GM12878 (cell line): Measurements from ENCODE around the gene TEX101. TPM values are rescaled to one million over a fixed set of nuclear protein-coding genes. Genes with fewer than 3 reads are reported as not detected.

Experiments used
- ATAC-seq: fragments of 200-7000 bp; cut with Tn5 transposase; 3 replicates; pipeline ENCODE4 v1.9.1; 2020; ENCODE audit warnings: mild to moderate bottlenecking, moderate library complexity
- BruUV-seq: library from RNA; stranded (reverse); fragments of 400-500 nt; replicated peaks from 2 replicates; lab custom pipeline; 2021; lab: Mats Ljungman, UMichigan
- CTCF ChIA-PET: fragments of 300-600 bp; sonication (Branson Sonifier 250); formaldehyde crosslinking; extraction: SDS; loops from one replicate; lab custom pipeline; 2021; ENCODE audit warnings: inconsistent platforms; lab: Yijun Ruan, JAX
- POLR2A ChIA-PET: fragments of 350-600 bp; formaldehyde crosslinking; extraction: SDS; loops from one replicate; lab custom pipeline; 2021; ENCODE audit warnings: inconsistent platforms; lab: Charles Lee
- RAD21 ChIA-PET: fragments of 300-600 bp; sonication (Branson Sonifier 250); formaldehyde crosslinking; loops from one replicate; lab custom pipeline; 2023; ENCODE audit warnings: antibody characterized with exemption; ENCODE audit not compliant: unreplicated experiment; lab: Charles Lee
- SMC1A ChIA-PET: fragments of 300-600 bp; sonication (Branson Sonifier 250); formaldehyde crosslinking; loops from one replicate; lab custom pipeline; 2023; ENCODE audit not compliant: unreplicated experiment, uncharacterized antibody; lab: Charles Lee
- DNase-seq: peaks from one replicate; pipeline ENCODE4 v3.0.0-alpha.2; 2011; ENCODE audit warnings: low read depth, low spot score
- FAIRE-seq: peaks from 3 replicates; lab custom pipeline; 2011; peaks lifted over from hg19 to GRCh38; lab: Jason Lieb, UNC
- H2AFZ ChIP-seq: 2 replicates; pipeline ENCODE4 v1.6.0; 2011; ENCODE audit warnings: low read depth, low read length, control low read depth; ENCODE audit not compliant: control insufficient read depth
- H3K27ac ChIP-seq: 2 replicates; pipeline ENCODE4 v1.5.1; 2011; ENCODE audit warnings: control low read depth; ENCODE audit not compliant: control insufficient read depth, insufficient read depth
- H3K27me3 ChIP-seq, 2 experiments: replicated peaks in 1 of 2; 2 replicates each; pipeline versions ENCODE4 v1.6.0 to v1.6.1; 2011; ENCODE audit warnings: low read length in 1 of 2; ENCODE audit not compliant: control insufficient read depth in 2 of 2, insufficient read depth in 2 of 2
- H3K36me3 ChIP-seq, 2 experiments: 2 replicates each; pipeline ENCODE4 v1.5.1; 2011; ENCODE audit warnings: low read length in 1 of 2; ENCODE audit not compliant: control insufficient read depth in 2 of 2, insufficient read depth in 2 of 2
- H3K4me1 ChIP-seq: 2 replicates; pipeline ENCODE4 v1.6.1; 2011; ENCODE audit warnings: mild to moderate bottlenecking, low read length, moderate library complexity, mixed read lengths; ENCODE audit not compliant: control insufficient read depth, insufficient read depth
- H3K4me2 ChIP-seq: 2 replicates; pipeline ENCODE4 v1.6.0; 2011; ENCODE audit warnings: control low read depth; ENCODE audit not compliant: control insufficient read depth, insufficient read depth
- H3K4me3 ChIP-seq: fragments of 200-600 bp; sonication (generic); 2 replicates; pipeline ENCODE4 v1.5.1; 2016
- H3K79me2 ChIP-seq: 2 replicates; pipeline ENCODE4 v1.6.0; 2011; ENCODE audit warnings: low read length; ENCODE audit not compliant: control insufficient read depth, insufficient read depth
- H3K9ac ChIP-seq: 2 replicates; pipeline ENCODE4 v1.8.0; 2011; ENCODE audit warnings: low read length, control low read depth, mixed read lengths; ENCODE audit not compliant: control insufficient read depth, insufficient read depth
- H3K9me3 ChIP-seq: replicated peaks from 3 replicates; pipeline ENCODE4 v1.5.1; 2011; ENCODE audit warnings: mild to moderate bottlenecking, low read length; ENCODE audit not compliant: control insufficient read depth, insufficient read depth
- H4K20me1 ChIP-seq: 2 replicates; pipeline ENCODE4 v1.6.0; 2011; ENCODE audit not compliant: control insufficient read depth, insufficient read depth
- JUNB ChIP-seq: IDR thresholded peaks from 2 replicates; pipeline ENCODE4 v1.6.1; 2016; ENCODE audit warnings: antibody characterized with exemption, mild to moderate bottlenecking
- NFYB ChIP-seq: IDR thresholded peaks from 2 replicates; pipeline ENCODE4 v1.6.1; 2011; ENCODE audit warnings: low read depth, mild to moderate bottlenecking, low read length, improper control_type of control experiment, moderate library complexity; ENCODE audit not compliant: insufficient read depth
- SPI1 ChIP-seq: IDR thresholded peaks from 2 replicates; pipeline ENCODE4 v1.6.1; 2011; ENCODE audit warnings: low read depth, mild to moderate bottlenecking, low read length, moderate library complexity, borderline replicate concordance; ENCODE audit not compliant: insufficient read depth
- WGBS: methylation state at CpG from one replicate; pipeline ENCODE4 v1.1.6; 2016; ENCODE audit warnings: low lambda C conversion rate; ENCODE audit not compliant: insufficient replicate concordance, insufficient coverage; ENCODE audit errors: missing lambda C conversion rate; 5-methylcytosine and 5-hydroxymethylcytosine counted together
- in situ Hi-C: fragments of 300-500 bp; cut with MboI; formaldehyde crosslinking; loops from 9 replicates; pipeline ENCODE4 v1.14.3; 2018; ENCODE audit warnings: mixed read lengths
- intact Hi-C: fragments of 100-400 bp; cut with micrococcal nuclease; formaldehyde crosslinking; loops from one replicate; pipeline ENCODE4 v1.14.2; 2022; ENCODE audit not compliant: unreplicated experiment
- polyA plus RNA-seq, 11 experiments: library from polyadenylated mRNA; depleted of rRNA in 4 of 11; unstranded in 6 of 11; stranded (reverse) in 5 of 11; fragments of >200 nt; fragmentation: Nextera tagmentation in 4 of 11; fragmentation: Illumina TruSeq in 1 of 11; extraction: Ambion mirVana in 4 of 11; extraction: Trizol in 1 of 11; gene quantifications; 1 replicate in 1 of 11; 2 replicates in 10 of 11; pipeline versions ENCODE4 v1.2.1 to v1.2.3, GENCODE V29; 2011 to 2016; ENCODE audit warnings: inconsistent platforms in 2 of 11, missing spikeins in 2 of 11, low read depth in 1 of 11
- total RNA-seq, 4 experiments: library from RNA; depleted of rRNA in 3 of 4; stranded (reverse); fragments of >200 nt in 3 of 4; fragmentation: Illumina TruSeq in 1 of 4; extraction: Trizol in 1 of 4; gene quantifications; 2 replicates each; pipeline versions ENCODE4 v1.2.1 to v1.2.3, GENCODE V29; 2013 to 2021
- TF ChIP-seq, protein P1 (sequence below): fragments of 150-350 bp; IDR thresholded peaks from 2 replicates; pipeline ENCODE4 v1.6.1; 2016; ENCODE audit warnings: low read depth, low read length
- TF ChIP-seq, protein P2 (sequence below): fragments of 450-650 bp; conservative IDR thresholded peaks from 2 replicates; pipeline ENCODE4 v1.6.1; 2017; ENCODE audit warnings: mild to moderate bottlenecking, moderate library complexity

The TEX101 gene
- total and polyA plus RNA-seq, 10 of the 15 experiments (the other 5 are each of a cell fraction or from before 2014, with no cell fraction given) = not detected

DNA sequence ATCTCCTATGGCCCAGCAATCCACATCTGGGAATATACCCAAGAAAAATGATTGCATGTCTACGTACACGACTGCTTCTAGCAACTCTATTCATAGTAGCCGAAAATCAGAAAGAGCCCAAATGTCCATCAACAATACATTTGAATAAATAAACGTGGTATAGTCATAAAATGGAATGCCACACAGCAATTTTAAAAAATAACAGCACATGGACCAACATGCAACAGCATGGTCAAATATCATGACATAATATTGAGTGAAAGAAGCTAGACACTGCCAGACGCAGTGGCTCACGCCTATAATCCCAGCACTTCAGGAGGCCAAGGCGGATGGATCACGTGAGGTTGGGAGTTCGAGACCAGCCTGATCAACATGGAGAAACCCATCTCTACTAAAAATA lies 16.3 kb downstream of the TEX101 start (continued):
- TF ChIP-seq, protein P1, sequence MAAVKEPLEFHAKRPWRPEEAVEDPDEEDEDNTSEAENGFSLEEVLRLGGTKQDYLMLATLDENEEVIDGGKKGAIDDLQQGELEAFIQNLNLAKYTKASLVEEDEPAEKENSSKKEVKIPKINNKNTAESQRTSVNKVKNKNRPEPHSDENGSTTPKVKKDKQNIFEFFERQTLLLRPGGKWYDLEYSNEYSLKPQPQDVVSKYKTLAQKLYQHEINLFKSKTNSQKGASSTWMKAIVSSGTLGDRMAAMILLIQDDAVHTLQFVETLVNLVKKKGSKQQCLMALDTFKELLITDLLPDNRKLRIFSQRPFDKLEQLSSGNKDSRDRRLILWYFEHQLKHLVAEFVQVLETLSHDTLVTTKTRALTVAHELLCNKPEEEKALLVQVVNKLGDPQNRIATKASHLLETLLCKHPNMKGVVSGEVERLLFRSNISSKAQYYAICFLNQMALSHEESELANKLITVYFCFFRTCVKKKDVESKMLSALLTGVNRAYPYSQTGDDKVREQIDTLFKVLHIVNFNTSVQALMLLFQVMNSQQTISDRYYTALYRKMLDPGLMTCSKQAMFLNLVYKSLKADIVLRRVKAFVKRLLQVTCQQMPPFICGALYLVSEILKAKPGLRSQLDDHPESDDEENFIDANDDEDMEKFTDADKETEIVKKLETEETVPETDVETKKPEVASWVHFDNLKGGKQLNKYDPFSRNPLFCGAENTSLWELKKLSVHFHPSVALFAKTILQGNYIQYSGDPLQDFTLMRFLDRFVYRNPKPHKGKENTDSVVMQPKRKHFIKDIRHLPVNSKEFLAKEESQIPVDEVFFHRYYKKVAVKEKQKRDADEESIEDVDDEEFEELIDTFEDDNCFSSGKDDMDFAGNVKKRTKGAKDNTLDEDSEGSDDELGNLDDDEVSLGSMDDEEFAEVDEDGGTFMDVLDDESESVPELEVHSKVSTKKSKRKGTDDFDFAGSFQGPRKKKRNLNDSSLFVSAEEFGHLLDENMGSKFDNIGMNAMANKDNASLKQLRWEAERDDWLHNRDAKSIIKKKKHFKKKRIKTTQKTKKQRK = no peak

DNA sequence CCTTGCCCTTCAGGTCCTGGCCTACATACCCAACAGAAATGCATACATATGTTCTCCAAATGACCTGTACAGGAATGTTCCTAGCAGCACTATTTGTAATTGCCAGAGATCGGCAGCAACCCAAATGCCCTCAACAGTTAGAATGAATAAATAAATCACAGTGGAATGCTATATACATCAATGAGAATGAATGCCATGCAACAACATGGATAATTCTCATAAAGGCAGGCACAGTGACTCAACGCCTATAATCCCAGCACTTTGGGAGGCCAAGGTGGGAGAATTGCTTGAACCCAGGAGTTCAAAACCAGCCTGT lies 18.6 kb downstream of the TEX101 start:
- SMC1A ChIA-PET = interaction anchor here (1.2 kb wide), 1 partner anchor 162 kb away, joined by 6 read pairs; the partner anchor contains the start of genes IRGQ and ZNF576
- RAD21 ChIA-PET = interaction anchor here (1.4 to 2.1 kb wide), 3 partner anchors 14 to 161 kb away, joined by 5 to 15 read pairs (median 8); no protein-coding TSS in a partner anchor
- Histone ChIP-seq H3K4me2 (no peak overlapping the region), H3K36me3 (no peaks in the 10 kb centered on the region), H3K27ac (no peak overlapping the region), H3K27me3 (no peaks in the 10 kb centered on the region), H3K4me3 (no peak overlapping the region), H3K9ac (no peak overlapping the region), H4K20me1 (no peaks in the 10 kb centered on the region), H3K79me2 (no peaks in the 10 kb centered on the region), H3K4me1 (no peaks in the 10 kb centered on the region), H3K9me3 (no peaks in the 10 kb centered on the region), H2AFZ (no peak overlapping the region)
- intact Hi-C loops = no loop called here
- in situ Hi-C loops = no loop called here
- no peak for FAIRE-seq
- TF ChIP-seq, protein P2, sequence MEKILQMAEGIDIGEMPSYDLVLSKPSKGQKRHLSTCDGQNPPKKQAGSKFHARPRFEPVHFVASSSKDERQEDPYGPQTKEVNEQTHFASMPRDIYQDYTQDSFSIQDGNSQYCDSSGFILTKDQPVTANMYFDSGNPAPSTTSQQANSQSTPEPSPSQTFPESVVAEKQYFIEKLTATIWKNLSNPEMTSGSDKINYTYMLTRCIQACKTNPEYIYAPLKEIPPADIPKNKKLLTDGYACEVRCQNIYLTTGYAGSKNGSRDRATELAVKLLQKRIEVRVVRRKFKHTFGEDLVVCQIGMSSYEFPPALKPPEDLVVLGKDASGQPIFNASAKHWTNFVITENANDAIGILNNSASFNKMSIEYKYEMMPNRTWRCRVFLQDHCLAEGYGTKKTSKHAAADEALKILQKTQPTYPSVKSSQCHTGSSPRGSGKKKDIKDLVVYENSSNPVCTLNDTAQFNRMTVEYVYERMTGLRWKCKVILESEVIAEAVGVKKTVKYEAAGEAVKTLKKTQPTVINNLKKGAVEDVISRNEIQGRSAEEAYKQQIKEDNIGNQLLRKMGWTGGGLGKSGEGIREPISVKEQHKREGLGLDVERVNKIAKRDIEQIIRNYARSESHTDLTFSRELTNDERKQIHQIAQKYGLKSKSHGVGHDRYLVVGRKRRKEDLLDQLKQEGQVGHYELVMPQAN = no peak
- no peak for TF ChIP-seq NFYB
- no peak for TF ChIP-seq JUNB
- TF ChIP-seq SPI1 = no peak
- no peak for ATAC-seq
- DNase-seq = no peak
- 83% methylated on average over 2 of the region's 2 CpGs for WGBS
- POLR2A ChIA-PET = no interaction called here
- BruUV-seq = no TSS peak
- CTCF ChIA-PET = interaction anchor here (1.2 to 5.1 kb wide), 6 partner anchors 10 to 90 kb away, joined by 3 to 65 read pairs (median 10); no protein-coding TSS in a partner anchor
